ENCODE data around the gene FDXR. TPM values are rescaled to one million over a fixed set of nuclear protein-coding genes. Genes with fewer than 3 reads are reported as not detected.

Gene FDXR
- polyA plus RNA-seq, 1 donor from 2014 or later = 14.4 TPM

- Histone ChIP-seq H4K20me1 (ENCODE audit: insufficient read depth) (no peaks in the 10 kb centered on the region), H3K4me2 (ENCODE audit: low read length) (no peak overlapping the region), H3K9me3 (ENCODE audit: low read length) (no peaks in the 10 kb centered on the region), H3F3A (ENCODE audit: insufficient read depth, low read length, poor library complexity, severe bottlenecking) (no peaks in the 10 kb centered on the region), H2AFZ (ENCODE audit: low read depth, low read length) (no peak overlapping the region), H3K9ac (ENCODE audit: low read length) (no peak overlapping the region), H3K27ac (ENCODE audit: low read length) (no peak overlapping the region), H3K9me2 (ENCODE audit: insufficient read depth, low read length) (no peaks in the 10 kb centered on the region), H3K4me3 (ENCODE audit: low read length) (no peak overlapping the region), H3K79me2 (replicated peaks; ENCODE audit: insufficient read depth, low read length) (no peaks in the 10 kb centered on the region), H3K36me3 (ENCODE audit: insufficient read depth, low read length) (no peaks in the 10 kb centered on the region), H3K27me3 (ENCODE audit: insufficient read depth, low read depth, low read length) (peaks cover 23% of the 10 kb centered on the region)
- TF ChIP-seq MXI1 (conservative IDR thresholded peaks at IDR 0.05; ENCODE audit: poor library complexity, severe bottlenecking) (no peak), EP300 (conservative IDR thresholded peaks at IDR 0.05; ENCODE audit: poor library complexity, severe bottlenecking) (no peak), SMC3 (conservative IDR thresholded peaks at IDR 0.05; ENCODE audit: poor library complexity) (no peak), REST (IDR thresholded peaks at IDR 0.05; ENCODE audit: borderline replicate concordance) (no peak), CTCF (IDR thresholded peaks at IDR 0.05; ENCODE audit: poor library complexity, severe bottlenecking) (no peak), EZH2 (IDR thresholded peaks at IDR 0.05; ENCODE audit: borderline replicate concordance, insufficient read depth, low read length, poor library complexity, severe bottlenecking) (no peak), TAF1 (IDR thresholded peaks at IDR 0.05; ENCODE audit: low read depth) (no peak), POLR2AphosphoS5 (IDR thresholded peaks at IDR 0.05) (no peak), RAD21 (conservative IDR thresholded peaks at IDR 0.05) (no peak)
These were observed 15.7 kb upstream of the FDXR start for GRCh38 chr17:74888469-74888868.

- Histone ChIP-seq H3K9me3 (ENCODE audit: low read length) (no peaks in the 10 kb centered on the region), H3F3A (ENCODE audit: insufficient read depth, low read length, poor library complexity, severe bottlenecking) (no peaks in the 10 kb centered on the region), H2AFZ (ENCODE audit: low read depth, low read length) (no peak overlapping the region), H3K27me3 (ENCODE audit: insufficient read depth, low read depth, low read length) (no peaks in the 10 kb centered on the region), H3K9me2 (ENCODE audit: insufficient read depth, low read length) (no peaks in the 10 kb centered on the region), H3K27ac (ENCODE audit: low read length) (no peak overlapping the region), H4K20me1 (ENCODE audit: insufficient read depth) (no peaks in the 10 kb centered on the region), H3K9ac (ENCODE audit: low read length) (no peak overlapping the region), H3K36me3 (ENCODE audit: insufficient read depth, low read length) (no peaks in the 10 kb centered on the region), H3K4me3 (ENCODE audit: low read length) (no peak overlapping the region), H3K4me2 (ENCODE audit: low read length) (no peak overlapping the region), H3K79me2 (replicated peaks; ENCODE audit: insufficient read depth, low read length) (no peaks in the 10 kb centered on the region)
- TF ChIP-seq MXI1 (conservative IDR thresholded peaks at IDR 0.05; ENCODE audit: poor library complexity, severe bottlenecking) (no peak), EP300 (conservative IDR thresholded peaks at IDR 0.05; ENCODE audit: poor library complexity, severe bottlenecking) (no peak), POLR2AphosphoS5 (IDR thresholded peaks at IDR 0.05) (no peak), SMC3 (conservative IDR thresholded peaks at IDR 0.05; ENCODE audit: poor library complexity) (no peak), TAF1 (IDR thresholded peaks at IDR 0.05; ENCODE audit: low read depth) (no peak), RAD21 (conservative IDR thresholded peaks at IDR 0.05) (no peak), CTCF (IDR thresholded peaks at IDR 0.05; ENCODE audit: poor library complexity, severe bottlenecking) (no peak), REST (IDR thresholded peaks at IDR 0.05; ENCODE audit: borderline replicate concordance) (no peak), EZH2 (IDR thresholded peaks at IDR 0.05; ENCODE audit: borderline replicate concordance, insufficient read depth, low read length, poor library complexity, severe bottlenecking) (no peak)
These were observed 10.5 kb upstream of the FDXR start for GRCh38 chr17:74883241-74883745.

Measured in neural cell (in vitro differentiated cells).